Spleen (tissue), 11 donors: ENCODE data around the gene EPHB2. TPM values are rescaled to one million over a fixed set of nuclear protein-coding genes. Genes with fewer than 3 reads are reported as not detected.

Experiments used
- DNase-seq: peaks from one replicate; pipeline ENCODE4 v3.0.0-alpha.2; 2020
- H3K27ac ChIP-seq, 8 donors: fragments of 200-600 bp; sonication (generic) in 7 of 8; 1 replicate in 4 of 8; 2 replicates in 4 of 8; pipeline versions ENCODE4 v1.5.0 to v1.8.0; 2016 to 2021; ENCODE audit warnings: inconsistent platforms in 4 of 8, mild to moderate bottlenecking in 4 of 8, moderate library complexity in 1 of 8
- H3K27me3 ChIP-seq, 7 donors: fragments of 200-600 bp; sonication (generic) in 6 of 7; replicated peaks in 1 of 7; 1 replicate in 4 of 7; 2 replicates in 3 of 7; pipeline versions ENCODE4 v1.5.0 to v1.8.0; 2016 to 2021; ENCODE audit warnings: inconsistent platforms in 3 of 7, mild to moderate bottlenecking in 1 of 7
- H3K36me3 ChIP-seq, 6 donors: fragments of 200-600 bp; sonication (generic) in 5 of 6; 1 replicate in 4 of 6; 2 replicates in 2 of 6; pipeline versions ENCODE4 v1.5.0 to v1.8.0; 2016 to 2021; ENCODE audit warnings: inconsistent platforms in 2 of 6
- H3K4me1 ChIP-seq, 6 donors: fragments of 200-600 bp; sonication (generic) in 5 of 6; 1 replicate in 3 of 6; 2 replicates in 3 of 6; pipeline versions ENCODE4 v1.5.0 to v1.8.0; 2016 to 2021; ENCODE audit warnings: inconsistent platforms in 3 of 6
- H3K4me3 ChIP-seq, 8 donors: fragments of 200-600 bp; sonication (generic) in 7 of 8; 1 replicate in 4 of 8; 2 replicates in 4 of 8; pipeline versions ENCODE4 v1.5.0 to v1.8.0; 2016 to 2021; ENCODE audit warnings: inconsistent platforms in 4 of 8, mild to moderate bottlenecking in 4 of 8, moderate library complexity in 2 of 8
- H3K9me3 ChIP-seq, 8 donors: fragments of 200-600 bp; sonication (generic) in 7 of 8; 1 replicate in 4 of 8; 2 replicates in 4 of 8; pipeline versions ENCODE4 v1.5.0 to v1.8.0; 2016 to 2021; ENCODE audit warnings: inconsistent platforms in 4 of 8
- CTCF ChIP-seq, 11 experiments: fragments of 200-600 bp in 7 of 11; fragments of 450-650 bp in 4 of 11; sonication (generic) in 4 of 11; IDR thresholded peaks in 8 of 11; conservative IDR thresholded peaks in 3 of 11; 1 replicate in 7 of 11; 2 replicates in 4 of 11; pipeline versions ENCODE4 v1.4.0 to v1.8.0; 2016 to 2021; ENCODE audit warnings: antibody characterized with exemption in 11 of 11, inconsistent platforms in 4 of 11, mild to moderate bottlenecking in 1 of 11
- POLR2A ChIP-seq, 3 donors: fragments of 450-650 bp; IDR thresholded peaks; one replicate each; pipeline ENCODE4 v1.5.1; 2017; ENCODE audit warnings: antibody characterized with exemption in 3 of 3, mild to moderate bottlenecking in 1 of 3
- POLR2AphosphoS5 ChIP-seq, 3 donors: sonication (generic); formaldehyde crosslinking; IDR thresholded peaks; one replicate each; pipeline ENCODE4 v1.5.1; 2017; ENCODE audit warnings: antibody characterized with exemption in 3 of 3
- WGBS, 5 donors: extraction: QIAGEN DNeasy Blood & Tissue Kit in 3 of 5; methylation state at CpG; one replicate each; pipeline versions ENCODE4 v1.1.5 to v1.1.7; 2013 to 2018; 5-methylcytosine and 5-hydroxymethylcytosine counted together
- intact Hi-C: fragments of 100-400 bp; cut with DNase I; formaldehyde crosslinking; loops from one replicate; pipeline ENCODE4 v1.15.0; 2023; ENCODE audit warnings: low total_unique reads
- polyA plus RNA-seq, 3 donors: library from polyadenylated mRNA; stranded (reverse); fragments of 200-250 nt; gene quantifications; one replicate each; pipeline ENCODE4 v1.2.1, GENCODE V29; 2013
- total RNA-seq, 7 donors: library from RNA; depleted of rRNA in 3 of 7; stranded (reverse); fragments of >200 nt in 3 of 7; fragmentation: NEBNext Ultra II Directional in 4 of 7; extraction: Animal tissue kit (Norgen Biotek cat#: 25700) in 4 of 7; gene quantifications; one replicate each; pipeline versions ENCODE4 v1.1.0 to v1.2.1, GENCODE V29; 2016 to 2021
- donor health status: healthy with polysubstance abuse.
- donor health status: DM: no; HTN: no; CAD: no; lungs with moderate emphysema.
- donor health status: DM: no; HTN: no; CAD: no.
- donor health status: Bipolar disorder and iron deficiency.
- donor health status: healthy.
- donor health status: DM: no; HTN: no; CAD: no.
- donor health status: DM: yes; HTN: yes; CAD: no.

EPHB2 gene
- total and polyA plus RNA-seq, 10 donors = 0.67 to 9.3 (median 6.3) TPM

- intact Hi-C loops = no loop called here
- TF ChIP-seq POLR2A (IDR thresholded peaks at IDR 0.05) (no peak), POLR2AphosphoS5 (IDR thresholded peaks at IDR 0.05) (no peak), CTCF (IDR thresholded peaks at IDR 0.05 in 8 of 11, conservative IDR thresholded peaks at IDR 0.05 in 3 of 11) (no peak)
- no peak overlapping the region for H3K4me3 ChIP-seq
These were observed 185.5 kb downstream of the EPHB2 start for GRCh38 chr1:22896184-22896583.

GRCh38 chr1:22900451-22900850, 189.8 kb downstream of the EPHB2 start:
- no peaks in the 10 kb centered on the region for H3K9me3 ChIP-seq
- intact Hi-C loops = no loop called here
- no peaks in the 10 kb centered on the region for H3K4me1 ChIP-seq
- H3K4me3 ChIP-seq = no peak overlapping the region
- no peak overlapping the region for H3K27ac ChIP-seq
- DNase-seq = no peak
- 43 to 73% (median 68%) methylated on average over 1 to 3 of the region's 3 CpGs for WGBS, 5 donors
- peaks cover 0 to 31% (median 0%) of the 10 kb centered on the region in 7 donors for H3K27me3 ChIP-seq
- no peak for TF ChIP-seq POLR2AphosphoS5 (IDR thresholded peaks at IDR 0.05)
- no peak for TF ChIP-seq POLR2A (IDR thresholded peaks at IDR 0.05)
- TF ChIP-seq CTCF (IDR thresholded peaks at IDR 0.05 in 8 of 11, conservative IDR thresholded peaks at IDR 0.05 in 3 of 11) = no peak
- no peaks in the 10 kb centered on the region for H3K36me3 ChIP-seq

More at GRCh38 chr1:22896184-22896583, 185.5 kb downstream of the EPHB2 start:
- WGBS, 5 donors = 85 to 92% (median 89%) methylated on average over 7 of the region's 7 CpGs
- Histone ChIP-seq H3K4me1 (no peaks in the 10 kb centered on the region), H3K27me3 (peaks cover 0 to 27% (median 0%) of the 10 kb centered on the region in 7 donors), H3K9me3 (no peaks in the 10 kb centered on the region), H3K36me3 (no peaks in the 10 kb centered on the region), H3K27ac (no peak overlapping the region)
- DNase-seq = no peak

GRCh38 chr1:22903113-22903512, 192.5 kb downstream of the EPHB2 start:
- Histone ChIP-seq H3K36me3 (no peaks in the 10 kb centered on the region), H3K9me3 (no peaks in the 10 kb centered on the region), H3K4me1 (no peaks in the 10 kb centered on the region), H3K27me3 (peaks cover 0 to 23% (median 0%) of the 10 kb centered on the region in 7 donors), H3K27ac (no peak overlapping the region), H3K4me3 (no peak overlapping the region)
- 85 to 100% (median 91%) methylated on average over 3 of the region's 3 CpGs for WGBS, 5 donors
- no peak for DNase-seq
- intact Hi-C loops = no loop called here
- TF ChIP-seq POLR2AphosphoS5 (IDR thresholded peaks at IDR 0.05) = no peak
- no peak for TF ChIP-seq CTCF (IDR thresholded peaks at IDR 0.05 in 8 of 11, conservative IDR thresholded peaks at IDR 0.05 in 3 of 11)
- no peak for TF ChIP-seq POLR2A (IDR thresholded peaks at IDR 0.05)

- no peaks in the 10 kb centered on the region for H3K9me3 ChIP-seq
- H3K4me3 ChIP-seq = no peak overlapping the region
- H3K36me3 ChIP-seq = no peaks in the 10 kb centered on the region
- WGBS, 5 donors = 66 to 83% (median 80%) methylated on average over 2 of the region's 2 CpGs
- peaks cover 0 to 4% (median 0%) of the 10 kb centered on the region in 7 donors for H3K27me3 ChIP-seq
- H3K4me1 ChIP-seq = no peaks in the 10 kb centered on the region
- DNase-seq = no peak
- intact Hi-C loops = no loop called here
- no peak for TF ChIP-seq POLR2A (IDR thresholded peaks at IDR 0.05)
- no peak for TF ChIP-seq CTCF (IDR thresholded peaks at IDR 0.05 in 8 of 11, conservative IDR thresholded peaks at IDR 0.05 in 3 of 11)
- TF ChIP-seq POLR2AphosphoS5 (IDR thresholded peaks at IDR 0.05) = no peak
- no peak overlapping the region for H3K27ac ChIP-seq
These were observed 196.3 kb downstream of the EPHB2 start for GRCh38 chr1:22906968-22907367.
